Neuronal stem cell (in vitro differentiated cells): ENCODE results near the gene PIAS2.

Experiments
- DNase-seq: peaks from one replicate; pipeline ENCODE4 v3.0.0-alpha.2; 2013; ENCODE audit warnings: low spot score
- H2AFZ ChIP-seq: one replicate; pipeline ENCODE4 v1.6.1; 2013; ENCODE audit warnings: mild to moderate bottlenecking, low read length, inconsistent platforms
- H2AK5ac ChIP-seq: 2 replicates; pipeline ENCODE4 v1.6.1; 2013; ENCODE audit warnings: low read depth, mild to moderate bottlenecking, inconsistent platforms, low read length, moderate library complexity, mixed read lengths
- H2BK120ac ChIP-seq: 2 replicates; pipeline ENCODE4 v1.6.1; 2013; ENCODE audit warnings: low read depth, mild to moderate bottlenecking, inconsistent platforms, low read length, moderate library complexity, mixed read lengths
- H2BK12ac ChIP-seq: one replicate; pipeline ENCODE4 v1.6.1; 2013; ENCODE audit warnings: low read length, inconsistent platforms
- H2BK15ac ChIP-seq: 2 replicates; pipeline ENCODE4 v1.6.1; 2013; ENCODE audit warnings: mild to moderate bottlenecking, low read length, inconsistent platforms, mixed read lengths
- H2BK5ac ChIP-seq: one replicate; pipeline ENCODE4 v1.6.1; 2013; ENCODE audit warnings: inconsistent platforms, mild to moderate bottlenecking, low read length, moderate library complexity
- H3K14ac ChIP-seq: one replicate; pipeline ENCODE4 v1.6.1; 2013; ENCODE audit warnings: low read length, inconsistent platforms
- H3K18ac ChIP-seq: 2 replicates; pipeline ENCODE4 v1.6.1; 2013; ENCODE audit warnings: low read length, inconsistent platforms
- H3K23ac ChIP-seq: 2 replicates; pipeline ENCODE4 v1.6.1; 2013; ENCODE audit warnings: low read depth, mild to moderate bottlenecking, mixed read lengths, low read length, inconsistent platforms; ENCODE audit not compliant: poor library complexity
- H3K27ac ChIP-seq: replicated peaks from 3 replicates; pipeline ENCODE4 v1.5.1; 2013; ENCODE audit warnings: low read length, inconsistent platforms
- H3K27me3 ChIP-seq, 3 experiments: 2 replicates each; pipeline ENCODE4 v1.6.1; 2013; ENCODE audit warnings: low read length in 3 of 3, mild to moderate bottlenecking in 2 of 3, inconsistent platforms in 1 of 3, low read depth in 1 of 3, mixed read lengths in 1 of 3, moderate library complexity in 1 of 3; ENCODE audit not compliant: control insufficient read depth in 3 of 3, insufficient read depth in 3 of 3
- H3K36me3 ChIP-seq, 2 donors: replicated peaks in 1 of 2; 2 replicates each; pipeline ENCODE4 v1.6.1; 2013; ENCODE audit warnings: low read length in 2 of 2; ENCODE audit not compliant: control insufficient read depth in 2 of 2, insufficient read depth in 2 of 2
- H3K4ac ChIP-seq: 2 replicates; pipeline ENCODE4 v1.6.1; 2013; ENCODE audit warnings: inconsistent platforms, mild to moderate bottlenecking, low read length, moderate library complexity
- H3K4me1 ChIP-seq, 2 donors: 1 replicate in 1 of 2; 2 replicates in 1 of 2; pipeline ENCODE4 v1.6.1; 2013; ENCODE audit warnings: low read length in 2 of 2, low read depth in 1 of 2; ENCODE audit not compliant: control insufficient read depth in 2 of 2, insufficient read depth in 1 of 2
- H3K4me2 ChIP-seq: one replicate; pipeline ENCODE4 v1.6.1; 2013; ENCODE audit warnings: mild to moderate bottlenecking, low read length, inconsistent platforms; ENCODE audit not compliant: insufficient read depth, poor library complexity, severe bottlenecking
- H3K4me3 ChIP-seq, 2 donors: 2 replicates each; pipeline ENCODE4 v1.5.1; 2013; ENCODE audit warnings: low read length in 2 of 2, mild to moderate bottlenecking in 2 of 2, inconsistent platforms in 1 of 2, moderate library complexity in 1 of 2
- H3K79me1 ChIP-seq: one replicate; pipeline ENCODE4 v1.6.1; 2013; ENCODE audit warnings: low read depth, mild to moderate bottlenecking, inconsistent platforms, low read length, moderate library complexity
- H3K9ac ChIP-seq: one replicate; pipeline ENCODE4 v1.6.1; 2013; ENCODE audit warnings: mild to moderate bottlenecking, low read depth, low read length, inconsistent platforms; ENCODE audit not compliant: poor library complexity
- H3K9me3 ChIP-seq, 2 donors: replicated peaks in 1 of 2; 2 replicates each; pipeline versions ENCODE3 to v1.6.1; 2013; ENCODE audit warnings: low read length in 2 of 2, mild to moderate bottlenecking in 2 of 2, inconsistent platforms in 1 of 2, low read depth in 1 of 2, mixed read lengths in 1 of 2, moderate library complexity in 1 of 2; ENCODE audit not compliant: control insufficient read depth in 2 of 2, insufficient read depth in 1 of 2
- H4K8ac ChIP-seq: one replicate; pipeline ENCODE4 v1.6.1; 2013; ENCODE audit warnings: low read depth, mild to moderate bottlenecking, inconsistent platforms, low read length, moderate library complexity
- H4K91ac ChIP-seq: one replicate; pipeline ENCODE4 v1.6.1; 2013; ENCODE audit warnings: low read length, low read depth, mild to moderate bottlenecking, inconsistent platforms; ENCODE audit not compliant: poor library complexity
- WGBS, 2 donors: extraction: QIAGEN DNeasy Blood & Tissue Kit; methylation state at CpG; one replicate each; pipeline ENCODE4 v1.1.7; 2013; ENCODE audit warnings: missing lambda C conversion rate in 2 of 2, mixed read lengths in 1 of 2; ENCODE audit not compliant: insufficient read length in 2 of 2, insufficient replicate concordance in 1 of 2; ENCODE audit errors: extremely low coverage in 2 of 2; 5-methylcytosine and 5-hydroxymethylcytosine counted together

PIAS2 gene

GRCh38 chr18:46849007-46849406 is 68.3 kb downstream of the PIAS2 start:
- Histone ChIP-seq H3K14ac (no peak overlapping the region), H3K36me3 (peaks cover 4 to 5% of the 10 kb centered on the region in 2 donors), H3K23ac (no peak overlapping the region), H3K4me1 (no peaks in the 10 kb centered on the region), H3K9ac (no peak overlapping the region), H3K4ac (no peak overlapping the region), H3K9me3 (no peaks in the 10 kb centered on the region), H2BK120ac (no peak overlapping the region), H2AFZ (no peak overlapping the region), H2BK5ac (no peak overlapping the region), H3K4me3 (no peak overlapping the region), H3K79me1 (no peaks in the 10 kb centered on the region), H4K8ac (no peak overlapping the region), H3K4me2 (no peak overlapping the region), H3K27me3 (no peaks in the 10 kb centered on the region), H2BK15ac (no peak overlapping the region), H3K27ac (no peak overlapping the region), H2BK12ac (no peak overlapping the region), H4K91ac (no peak overlapping the region), H2AK5ac (no peak overlapping the region), H3K18ac (no peak overlapping the region)
- DNase-seq, result no peak

- Histone ChIP-seq H3K4ac (no peak overlapping the region), H3K4me2 (no peak overlapping the region), H2BK5ac (no peak overlapping the region), H2BK12ac (no peak overlapping the region), H3K23ac (no peak overlapping the region), H3K9me3 (no peaks in the 10 kb centered on the region), H3K79me1 (no peaks in the 10 kb centered on the region), H3K9ac (no peak overlapping the region), H2BK15ac (no peak overlapping the region), H3K27me3 (no peaks in the 10 kb centered on the region), H2BK120ac (no peak overlapping the region), H3K4me1 (no peaks in the 10 kb centered on the region), H3K18ac (no peak overlapping the region), H3K4me3 (no peak overlapping the region), H4K91ac (no peak overlapping the region), H3K36me3 (peaks cover 0 to 15% of the 10 kb centered on the region in 2 donors), H3K27ac (no peak overlapping the region), H2AK5ac (no peak overlapping the region), H4K8ac (no peak overlapping the region), H3K14ac (no peak overlapping the region), H2AFZ (no peak overlapping the region)
- no peak for DNase-seq
- no CpG with 5 or more reads among the region's 1 CpG for WGBS, 2 donors
Measured at GRCh38 chr18:46843372-46843771, 73.9 kb downstream of the PIAS2 start.

DNA sequence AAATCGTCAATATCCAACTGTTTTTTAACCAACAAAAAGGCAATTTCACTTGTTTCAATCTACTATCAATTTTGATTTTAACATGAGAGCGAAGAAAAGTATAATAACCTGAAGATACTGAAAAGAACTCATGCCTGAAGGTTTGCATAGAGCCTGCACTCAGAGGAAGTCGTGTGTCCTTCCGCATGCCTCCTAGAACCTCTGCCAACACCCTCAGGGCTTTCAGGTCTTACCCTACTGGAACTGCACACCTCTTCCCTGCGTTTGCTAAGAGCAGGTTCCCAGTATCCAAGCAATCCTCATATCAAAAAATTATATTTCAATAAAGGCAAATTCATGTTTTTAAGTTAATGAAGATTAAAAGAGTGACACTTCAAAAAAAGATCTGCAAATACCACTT is 74.7 kb downstream of the PIAS2 start:
- Histone ChIP-seq H3K27ac (no peak overlapping the region), H3K4me2 (no peak overlapping the region), H2BK5ac (no peak overlapping the region), H2AK5ac (no peak overlapping the region), H3K9me3 (no peaks in the 10 kb centered on the region), H3K36me3 (peaks cover 0 to 15% of the 10 kb centered on the region in 2 donors), H3K23ac (no peak overlapping the region), H3K4me1 (no peaks in the 10 kb centered on the region), H2BK120ac (no peak overlapping the region), H4K91ac (no peak overlapping the region), H2AFZ (no peak overlapping the region), H3K14ac (no peak overlapping the region), H3K9ac (no peak overlapping the region), H2BK12ac (no peak overlapping the region), H4K8ac (no peak overlapping the region), H2BK15ac (no peak overlapping the region), H3K27me3 (no peaks in the 10 kb centered on the region), H3K4ac (no peak overlapping the region), H3K79me1 (no peaks in the 10 kb centered on the region), H3K18ac (no peak overlapping the region), H3K4me3 (no peak overlapping the region)
- DNase-seq, result no peak
- WGBS, 2 donors, result no CpG with 5 or more reads among the region's 5 CpGs

DNA sequence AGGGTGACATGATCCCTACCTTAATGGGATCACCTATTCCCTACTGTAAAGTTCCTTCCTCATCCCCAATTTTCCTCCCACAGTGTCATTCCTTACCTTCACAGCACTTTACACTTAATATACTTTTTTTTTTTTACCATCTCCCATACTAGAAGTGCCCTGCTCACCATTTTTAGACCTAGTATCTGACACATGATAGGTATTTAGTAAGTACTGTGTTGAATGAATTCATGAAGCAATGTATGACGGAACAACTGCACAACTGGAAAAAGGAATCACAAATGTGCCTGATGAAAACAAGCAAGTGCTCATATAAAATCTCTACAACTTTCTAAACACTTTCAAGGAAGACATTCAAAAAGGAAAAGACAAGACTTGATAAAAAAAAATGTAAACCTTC is 83.4 kb downstream of the PIAS2 start:
- no peak overlapping the region for H3K9ac ChIP-seq
- H2BK120ac ChIP-seq, result no peak overlapping the region
- peaks cover 1 to 19% of the 10 kb centered on the region in 2 donors for H3K36me3 ChIP-seq
- no peak overlapping the region for H4K91ac ChIP-seq
- H2BK12ac ChIP-seq, result no peak overlapping the region
- H3K4ac ChIP-seq, result no peak overlapping the region
- no peaks in the 10 kb centered on the region for H3K79me1 ChIP-seq
- H2AFZ ChIP-seq, result no peak overlapping the region
- no peak overlapping the region for H3K14ac ChIP-seq
- peaks cover 0 to 2% of the 10 kb centered on the region in 2 donors for H3K4me1 ChIP-seq
- no peaks in the 10 kb centered on the region for H3K27me3 ChIP-seq
- WGBS, 2 donors, result no CpG with 5 or more reads among the region's 1 CpG
- H4K8ac ChIP-seq, result no peak overlapping the region
- H3K4me2 ChIP-seq, result no peak overlapping the region
- H3K9me3 ChIP-seq, result no peaks in the 10 kb centered on the region
- no peak overlapping the region for H3K23ac ChIP-seq
- H2BK5ac ChIP-seq, result no peak overlapping the region
- no peak for DNase-seq
- H3K18ac ChIP-seq, result no peak overlapping the region
- no peak overlapping the region for H2BK15ac ChIP-seq
- H3K27ac ChIP-seq, result no peak overlapping the region
- H3K4me3 ChIP-seq, result no peak overlapping the region
- no peak overlapping the region for H2AK5ac ChIP-seq
